Epithelial cell of esophagus (primary cell): Measurements from ENCODE around the gene FAM228A.
"Not testable (repeated sequence)": the region's sequence is repeated elsewhere in the genome, so short reads cannot be mapped to it uniquely, and the experiment has no call there.

Experiments
- DNase-seq: peaks from one replicate; pipeline ENCODE4 v3.0.0; 2010; ENCODE audit warnings: low read depth
- H3K4me3 ChIP-seq: 2 replicates; pipeline ENCODE4 v1.5.1; 2011; ENCODE audit warnings: mild to moderate bottlenecking, low read length, control low read depth
- CTCF ChIP-seq: IDR thresholded peaks from 2 replicates; pipeline ENCODE4 v1.5.1; 2011; ENCODE audit warnings: low read depth, mild to moderate bottlenecking, low read length, control low read depth, inconsistent platforms; ENCODE audit not compliant: insufficient read depth; ENCODE audit errors: missing control alignments

Gene FAM228A

GRCh38 chr2:24189551-24189950 is 14.7 kb downstream of the FAM228A start:
- H3K4me3 ChIP-seq: no peak overlapping the region

GRCh38 chr2:24190503-24190902 is 15.7 kb downstream of the FAM228A start:
- no peak for TF ChIP-seq CTCF
- DNase-seq: no peak
- no peak overlapping the region for H3K4me3 ChIP-seq

More at GRCh38 chr2:24189551-24189950, 14.7 kb downstream of the FAM228A start:
- no peak for DNase-seq
- TF ChIP-seq CTCF: no peak

GRCh38 chr2:24191156-24191555 is 16.3 kb downstream of the FAM228A start:
- no peak for TF ChIP-seq CTCF
- H3K4me3 ChIP-seq: no peak overlapping the region
- no peak for DNase-seq

GRCh38 chr2:24191848-24192247 is 17.0 kb downstream of the FAM228A start:
- no peak overlapping the region for H3K4me3 ChIP-seq
- no peak for TF ChIP-seq CTCF
- DNase-seq: no peak

GRCh38 chr2:24197213-24197612 is 22.4 kb downstream of the FAM228A start:
- H3K4me3 ChIP-seq, DNase-seq: not testable (repeated sequence)

GRCh38 chr2:24199968-24200590 is 25.2 kb downstream of the FAM228A start:
- no peak for TF ChIP-seq CTCF
- H3K4me3 ChIP-seq: no peak overlapping the region
- no peak for DNase-seq

GRCh38 chr2:24200799-24201198 is 25.9 kb downstream of the FAM228A start:
- H3K4me3 ChIP-seq: no peak overlapping the region
- no peak for DNase-seq
- no peak for TF ChIP-seq CTCF
